ENCODE data around the gene HTR6. TPM values are rescaled to one million over a fixed set of nuclear protein-coding genes. Genes with fewer than 3 reads are reported as not detected.
A peak's percentile ranks its signal among the peaks of the same experiment; 100 is the strongest.

The HTR6 gene
- total RNA-seq, 4 donors from 2014 or later, result not detected

GRCh38 chr1:19640363-19641316, 24.0 kb upstream of the HTR6 start:
- no peaks in the 10 kb centered on the region for H3K36me3 ChIP-seq
- no peaks in the 10 kb centered on the region for H3K9me3 ChIP-seq
- WGBS, 2 donors (ENCODE audit: low coverage in 1 of 2), result 26 to 33% methylated on average over 3 to 14 of the region's 14 CpGs
- peak; percentile 82 for DNase-seq
- in situ Hi-C loops (cut with MboI; ENCODE audit: low pct_ligation_motif_present in 1 of 4, low pct_unique_long_range_greater_than_20kb in 1 of 4, low sequenced_read_pairs in 3 of 4), result no loop called here
- intact Hi-C loops (cut with DNase I; ENCODE audit: low total_unique reads), result loop anchor here (5.0 kb wide), 1 partner anchor 158 kb away; no protein-coding TSS in a partner anchor
- H3K4me3 ChIP-seq, result no peak overlapping the region
- H3K27me3 ChIP-seq, result no peaks in the 10 kb centered on the region
- peaks cover 12 to 36% (median 34%) of the 10 kb centered on the region in 4 donors for H3K4me1 ChIP-seq
- peak overlapping the region; percentile 75 to 86 (median 82) for H3K27ac ChIP-seq
- peak in 2 of 3 donors; percentile 24 to 79 for TF ChIP-seq POLR2AphosphoS5 (IDR thresholded peaks at IDR 0.05)
- TF ChIP-seq CTCF (IDR thresholded peaks at IDR 0.05), result peak in 3 of 5 experiments; percentile 4 to 32 (median 29)
- no peak for TF ChIP-seq POLR2A (IDR thresholded peaks at IDR 0.05)

- Histone ChIP-seq H3K4me1 (peaks cover 24 to 60% (median 57%) of the 10 kb centered on the region in 4 donors), H3K27me3 (no peaks in the 10 kb centered on the region), H3K4me3 (peak overlapping the region in 3 of 4 donors; percentile 76 to 91 (median 78)), H3K9me3 (no peaks in the 10 kb centered on the region), H3K27ac (peak overlapping the region; percentile 95 to 98 (median 96)), H3K36me3 (no peaks in the 10 kb centered on the region)
- DNase-seq, result peak; percentile 87
- intact Hi-C loops (cut with DNase I; ENCODE audit: low total_unique reads), result loop anchor here (5.0 kb wide), 1 partner anchor 161 kb away; no protein-coding TSS in a partner anchor
- in situ Hi-C loops (cut with MboI; ENCODE audit: low pct_ligation_motif_present in 1 of 4, low pct_unique_long_range_greater_than_20kb in 1 of 4, low sequenced_read_pairs in 3 of 4), result no loop called here
- TF ChIP-seq POLR2AphosphoS5 (IDR thresholded peaks at IDR 0.05), result peak; percentile 49 to 87 (median 69)
- TF ChIP-seq EP300 (IDR thresholded peaks at IDR 0.05; ENCODE audit: low read depth), result no peak
- TF ChIP-seq CTCF (IDR thresholded peaks at IDR 0.05), result peak; percentile 21 to 53 (median 26)
- peak; percentile 76 for TF ChIP-seq POLR2A (IDR thresholded peaks at IDR 0.05)
- 23% methylated on average over 7 of the region's 7 CpGs; no CpG with 5 or more reads in 1 of the 2 donors for WGBS, 2 donors (ENCODE audit: low coverage in 1 of 2)
Observed at GRCh38 chr1:19643121-19643520, 21.6 kb upstream of the HTR6 start.

- H3K27ac ChIP-seq, result peak within 1 kb of the TSS; percentile 95 to 98 (median 96)
- TF ChIP-seq POLR2A (IDR thresholded peaks at IDR 0.05) (peak; percentile 25), POLR2AphosphoS5 (IDR thresholded peaks at IDR 0.05) (peak in 2 of 3 donors; percentile 52 to 68), EP300 (IDR thresholded peaks at IDR 0.05; ENCODE audit: low read depth) (no peak), CTCF (IDR thresholded peaks at IDR 0.05) (no peak)
- H3K4me3 ChIP-seq, result peak within 1 kb of the TSS; percentile 60 to 91 (median 77)
- 2% methylated on average over 68 of the region's 90 CpGs; no CpG with 5 or more reads in 1 of the 2 donors for WGBS, 2 donors (ENCODE audit: low coverage in 1 of 2)
- H3K9me3 ChIP-seq, result no peaks in the 10 kb centered on the region
- in situ Hi-C loops (cut with MboI; ENCODE audit: low pct_ligation_motif_present in 1 of 4, low pct_unique_long_range_greater_than_20kb in 1 of 4, low sequenced_read_pairs in 3 of 4) (no loop called here), intact Hi-C loops (cut with DNase I; ENCODE audit: low total_unique reads) (loop anchor here (5.0 kb wide), 1 partner anchor 161 kb away; no protein-coding TSS in a partner anchor)
- peaks cover 24 to 67% (median 64%) of the 10 kb centered on the region in 4 donors for H3K4me1 ChIP-seq
- peak; percentile 84 for DNase-seq
- H3K36me3 ChIP-seq, result no peaks in the 10 kb centered on the region
- no peaks in the 10 kb centered on the region for H3K27me3 ChIP-seq
Observed at GRCh38 chr1:19643602-19644394, 20.9 kb upstream of the HTR6 start, which contains the start of gene NBL1. Gene NBL1 (plus strand): TSS chr1:19644311. CDS start chr1:19655031, 10,720 bp downstream.
